Inferior parietal cortex (tissue), 1 donor: ENCODE data around the gene NUP188.
A peak's percentile ranks its signal among the peaks of the same experiment; 100 is the strongest.
"Not testable (repeated sequence)": the region's sequence is repeated elsewhere in the genome, so short reads cannot be mapped to it uniquely, and the experiment has no call there.

Experiments
- DNase-seq: peaks from one replicate; pipeline ENCODE4 v3.0.0-alpha.2; 2016; ENCODE audit errors: extremely low spot score

NUP188 gene

DNA sequence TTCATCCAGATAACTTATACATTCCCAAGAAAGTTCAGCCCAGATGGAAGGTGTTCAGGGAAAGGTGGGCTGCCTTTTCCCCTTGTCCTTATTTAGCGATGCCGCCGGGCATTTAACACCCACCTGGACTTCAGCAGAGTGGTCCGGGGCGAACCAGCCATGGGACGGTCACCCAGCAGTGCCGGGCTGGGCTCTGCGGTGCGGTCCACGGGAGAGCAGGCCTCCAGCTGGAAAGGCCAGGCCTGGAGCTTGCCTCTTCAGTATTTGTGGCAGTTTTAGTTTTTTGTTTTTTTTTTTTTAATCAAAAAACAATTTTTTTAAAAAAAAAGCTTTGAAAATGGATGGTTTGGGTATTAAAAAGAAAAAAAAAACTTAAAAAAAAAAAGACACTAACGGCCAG, 30.8 kb upstream of the NUP188 start:
- no peak for DNase-seq

DNA sequence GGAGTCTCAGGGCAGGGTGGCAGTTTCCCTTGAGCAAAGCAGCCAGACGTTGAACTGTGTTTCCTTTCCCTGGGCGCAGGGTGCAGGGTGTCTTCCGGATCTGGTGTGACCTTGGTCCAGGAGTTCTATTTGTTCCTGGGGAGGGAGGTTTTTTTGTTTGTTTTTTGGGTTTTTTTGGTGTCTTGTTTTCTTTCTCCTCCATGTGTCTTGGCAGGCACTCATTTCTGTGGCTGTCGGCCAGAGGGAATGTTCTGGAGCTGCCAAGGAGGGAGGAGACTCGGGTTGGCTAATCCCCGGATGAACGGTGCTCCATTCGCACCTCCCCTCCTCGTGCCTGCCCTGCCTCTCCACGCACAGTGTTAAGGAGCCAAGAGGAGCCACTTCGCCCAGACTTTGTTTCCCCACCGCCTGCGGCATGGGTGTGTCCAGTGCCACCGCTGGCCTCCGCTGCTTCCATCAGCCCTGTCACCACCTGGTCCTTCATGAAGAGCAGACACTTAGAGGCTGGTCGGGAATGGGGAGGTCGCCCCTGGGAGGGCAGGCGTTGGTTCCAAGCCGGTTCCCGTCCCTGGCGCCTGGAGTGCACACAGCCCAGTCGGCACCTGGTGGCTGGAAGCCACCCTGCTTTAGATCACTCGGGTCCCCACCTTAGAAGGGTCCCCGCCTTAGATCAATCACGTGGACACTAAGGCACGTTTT, 30.2 kb upstream of the NUP188 start:
- DNase-seq: peak; percentile 61

DNA sequence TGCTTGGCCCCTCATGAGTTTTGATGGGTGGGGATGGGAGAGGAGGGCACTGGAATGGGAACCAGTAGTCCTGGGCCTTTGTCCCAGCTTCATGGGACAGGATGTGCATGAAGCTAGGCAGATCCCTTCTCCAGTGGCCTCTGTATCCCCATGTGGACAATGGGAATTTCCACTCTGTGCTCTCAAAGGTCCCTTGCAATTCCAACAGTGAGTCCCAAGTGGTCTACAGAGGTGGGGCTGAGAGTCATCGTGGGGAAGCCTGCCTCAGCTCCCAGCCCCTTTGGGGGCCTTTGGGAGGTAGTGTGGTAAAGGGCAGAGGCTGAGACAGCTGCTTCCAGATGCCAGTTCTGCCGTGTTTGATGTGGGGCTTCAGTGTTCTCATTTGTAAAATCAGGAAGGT, 28.6 kb upstream of the NUP188 start:
- DNase-seq: no peak

DNA sequence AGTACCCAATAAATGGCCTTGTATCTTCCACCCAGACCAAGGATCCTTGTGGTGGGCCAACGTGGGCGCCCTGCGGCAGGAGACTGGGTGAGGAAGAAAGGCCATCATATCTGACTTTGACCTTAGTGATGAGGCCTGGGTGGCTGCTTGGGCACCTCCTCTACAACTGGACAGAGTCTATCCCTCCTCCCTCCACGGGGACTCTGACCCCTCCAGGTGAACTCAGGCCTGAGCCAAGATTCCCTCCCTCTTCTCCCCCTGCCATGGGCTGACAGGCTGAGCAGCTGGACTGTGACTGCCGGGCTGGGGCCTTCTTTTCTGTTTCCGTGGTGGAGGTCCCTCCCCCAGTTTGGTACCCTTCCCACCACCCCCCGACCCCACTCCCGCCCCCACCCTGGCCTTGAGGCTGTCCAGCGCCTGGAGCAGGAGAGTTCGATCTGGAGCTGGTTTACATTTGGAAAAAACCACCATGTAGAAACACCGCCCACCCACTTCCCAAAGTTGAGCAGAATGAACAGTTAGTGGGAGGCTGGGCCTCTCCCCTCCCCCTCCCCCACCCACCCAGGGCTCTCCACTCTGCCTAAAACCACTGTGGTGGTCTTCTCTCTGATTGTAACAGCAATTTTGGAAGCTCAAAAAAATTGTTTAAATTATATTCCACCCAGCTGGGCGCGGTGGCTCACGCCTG, 28.0 kb upstream of the NUP188 start:
- DNase-seq: no peak

DNA sequence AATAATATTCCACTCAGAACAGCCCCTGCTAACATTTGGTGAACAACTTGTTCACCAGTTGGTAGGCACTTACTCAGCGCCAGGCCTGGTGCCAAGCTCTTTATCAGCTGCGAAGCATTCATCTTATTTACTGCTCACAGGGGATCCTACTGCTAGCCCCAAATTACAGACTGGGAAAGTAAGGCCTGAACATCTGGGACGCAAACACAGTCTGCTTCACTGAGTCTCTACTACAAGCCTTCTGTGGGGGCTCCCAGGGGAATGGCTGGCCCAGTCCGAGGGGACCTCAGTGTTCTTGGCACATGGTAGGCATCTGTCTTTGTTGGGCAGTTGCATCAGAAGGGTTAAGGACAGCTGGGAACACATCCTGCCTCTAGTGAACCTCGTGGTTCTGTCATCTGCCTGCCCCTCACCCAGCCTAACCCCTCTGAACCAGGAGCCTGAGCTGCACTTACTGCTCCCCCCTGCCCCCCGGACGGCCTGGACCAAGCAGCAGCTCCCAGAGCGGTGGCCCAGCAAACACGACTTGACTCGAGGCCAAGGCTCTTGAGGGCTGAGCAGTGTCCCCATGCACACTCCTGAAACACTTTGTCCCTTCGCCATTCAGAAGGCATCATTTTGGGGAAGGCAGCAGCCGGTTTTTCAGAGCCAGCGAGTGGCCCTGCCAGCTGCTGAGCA, 27.0 kb upstream of the NUP188 start, which contains the start of gene PHYHD1:
Gene PHYHD1 (plus strand): TSS at position 602 of the 678 bp plus-strand sequence. CDS start 1,342 bp downstream, outside the sequence.
- DNase-seq: peak; percentile 59

DNA sequence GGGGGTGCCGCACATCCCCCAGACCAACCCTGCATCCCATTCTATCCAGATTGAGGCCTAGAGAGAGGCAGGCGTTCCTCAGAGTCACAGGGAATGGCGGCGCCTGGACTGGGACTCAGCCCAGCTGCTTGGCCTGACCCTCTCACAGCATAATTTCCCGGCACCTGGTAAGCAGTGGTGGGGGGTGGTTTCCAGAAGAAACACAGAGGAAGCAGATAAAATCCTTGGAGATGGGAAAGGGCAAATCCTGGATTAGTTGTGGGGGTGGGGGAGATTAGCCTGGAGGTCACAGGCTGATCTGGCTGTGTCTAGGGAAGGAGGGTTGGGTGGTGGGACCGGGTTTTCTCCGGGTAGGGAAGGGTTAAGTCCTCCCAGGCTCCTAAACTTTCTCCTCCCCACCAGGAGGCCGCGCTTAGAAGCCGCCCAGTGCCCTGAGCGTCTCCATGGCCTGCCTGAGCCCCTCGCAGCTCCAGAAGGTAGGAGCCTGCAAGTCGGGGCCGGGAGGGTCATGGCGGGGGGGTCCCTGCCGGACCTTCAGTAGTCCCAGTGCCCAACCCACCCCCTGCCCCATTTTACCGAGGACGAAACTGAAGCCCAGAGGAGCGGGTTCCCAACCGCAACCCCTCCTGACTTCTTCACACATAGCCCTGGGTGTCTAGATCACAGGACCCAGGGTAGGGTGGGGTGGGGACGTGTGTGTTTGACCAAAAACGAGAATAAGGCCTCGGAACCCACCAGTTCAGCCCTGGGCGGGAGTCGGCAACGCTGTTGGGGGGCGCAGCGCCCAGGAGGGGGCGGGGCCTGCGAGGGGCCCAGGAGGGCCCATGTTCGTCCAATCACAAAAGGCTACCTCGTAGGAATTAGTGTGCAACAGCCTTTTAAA, 25.4 kb upstream of the NUP188 start:
- DNase-seq: no peak

DNA sequence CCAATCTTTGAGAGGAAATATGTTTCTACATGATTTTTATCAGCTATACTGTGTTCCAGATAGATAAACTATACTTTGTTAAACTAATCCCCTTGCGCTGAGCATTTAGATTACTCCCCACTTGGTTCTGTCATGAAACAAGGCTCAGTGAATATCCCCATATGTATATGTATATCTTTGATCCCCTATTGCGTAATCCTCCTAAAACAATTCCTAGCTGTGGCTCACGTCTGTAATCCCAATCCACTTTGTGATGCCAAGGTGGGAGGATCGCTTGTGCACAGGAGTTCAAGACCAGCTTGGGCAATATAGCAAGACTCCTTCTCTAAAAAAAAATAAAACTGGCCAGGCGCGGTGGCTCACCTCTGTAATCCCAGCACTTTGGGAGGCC, 24.0 kb upstream of the NUP188 start:
- DNase-seq: no peak

DNA sequence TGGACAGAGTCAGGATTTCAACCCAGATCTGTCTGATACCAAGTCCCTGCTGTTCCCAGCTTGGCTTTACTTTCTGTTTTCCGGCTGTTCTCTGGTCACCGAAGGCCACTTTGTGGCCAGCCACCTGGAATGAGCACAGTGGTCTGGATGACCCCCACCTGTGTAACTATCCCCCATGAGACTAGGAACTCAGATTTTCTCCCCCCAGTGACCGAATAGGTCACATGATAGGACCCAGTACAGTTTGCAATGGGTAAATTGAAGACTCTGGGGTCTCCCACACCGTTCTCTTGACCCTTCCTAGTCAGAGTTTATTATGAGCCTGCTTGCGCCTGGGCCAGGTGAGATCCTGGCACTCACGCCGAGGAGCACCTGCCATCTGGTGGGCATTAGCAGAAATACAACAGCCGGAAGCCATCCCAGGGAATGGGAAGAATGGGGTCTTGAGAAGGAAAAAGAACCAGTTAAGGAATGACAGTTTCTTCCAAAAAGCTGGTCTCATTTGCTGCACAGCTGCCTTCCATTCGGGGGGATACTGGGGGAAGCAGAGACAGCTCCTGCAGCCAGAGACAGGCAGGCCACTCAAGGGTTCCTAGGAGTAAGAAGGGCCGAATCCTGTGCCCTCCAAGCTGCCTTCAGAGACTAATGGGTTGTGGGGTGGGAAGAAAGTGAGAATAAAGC, 19.6 kb upstream of the NUP188 start:
- DNase-seq: peak; percentile 59

DNA sequence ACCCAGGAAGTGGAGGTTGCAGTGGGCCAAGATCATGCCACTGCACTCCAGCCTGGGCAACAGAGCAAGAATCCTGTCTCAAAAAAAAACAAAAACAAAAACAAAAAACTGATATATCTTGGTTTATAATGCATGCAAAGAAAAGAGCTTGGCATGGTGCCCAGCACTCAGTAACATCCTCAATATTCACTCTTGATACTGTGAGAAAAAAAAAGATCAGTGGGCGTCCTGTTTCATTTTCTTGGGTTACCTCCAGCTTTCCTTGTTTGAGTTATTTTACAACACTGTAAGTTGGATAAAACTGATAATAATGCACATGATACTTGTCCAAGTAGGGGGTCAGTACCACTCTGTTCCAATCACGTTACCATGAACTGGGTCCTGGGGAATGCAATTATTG, 18.9 kb upstream of the NUP188 start:
- DNase-seq: no peak

DNA sequence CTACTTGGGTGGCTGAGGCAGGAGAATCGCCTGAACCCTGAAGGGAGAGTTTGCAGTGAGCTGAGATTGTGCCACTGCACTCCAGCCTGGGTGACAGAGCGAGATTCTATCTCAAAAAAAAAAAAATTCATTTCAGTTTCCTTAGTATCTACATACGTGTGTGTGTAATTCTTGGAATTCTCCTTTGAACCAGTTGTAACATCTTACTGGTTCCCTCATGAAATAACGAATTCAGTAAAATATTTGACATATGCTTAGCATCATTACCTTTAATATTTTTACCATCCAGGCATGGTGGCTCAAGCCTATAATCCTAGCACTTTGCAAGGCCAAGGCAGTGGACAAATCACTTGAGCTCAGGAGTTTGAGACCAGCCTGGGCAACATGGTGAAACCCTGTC, 17.9 kb upstream of the NUP188 start:
- DNase-seq: no peak

DNA sequence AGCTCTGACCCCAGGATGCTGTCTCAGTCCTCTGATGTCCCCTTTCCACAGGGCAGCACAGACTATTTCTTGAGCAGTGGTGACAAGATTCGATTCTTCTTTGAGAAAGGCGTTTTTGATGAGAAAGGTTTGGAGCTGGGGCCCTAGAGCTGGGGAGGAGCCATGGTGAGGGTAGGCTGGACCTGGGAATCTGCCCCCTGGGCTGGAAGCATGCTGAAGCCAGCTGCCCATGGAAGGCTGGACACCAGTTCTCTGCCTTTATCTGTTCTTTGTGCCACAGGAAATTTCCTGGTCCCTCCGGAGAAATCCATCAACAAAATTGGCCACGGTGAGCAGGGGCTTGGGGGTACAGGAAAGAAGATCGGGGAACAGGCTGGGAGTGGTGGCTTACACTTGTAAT, 13.8 kb upstream of the NUP188 start:
- DNase-seq: no peak

DNA sequence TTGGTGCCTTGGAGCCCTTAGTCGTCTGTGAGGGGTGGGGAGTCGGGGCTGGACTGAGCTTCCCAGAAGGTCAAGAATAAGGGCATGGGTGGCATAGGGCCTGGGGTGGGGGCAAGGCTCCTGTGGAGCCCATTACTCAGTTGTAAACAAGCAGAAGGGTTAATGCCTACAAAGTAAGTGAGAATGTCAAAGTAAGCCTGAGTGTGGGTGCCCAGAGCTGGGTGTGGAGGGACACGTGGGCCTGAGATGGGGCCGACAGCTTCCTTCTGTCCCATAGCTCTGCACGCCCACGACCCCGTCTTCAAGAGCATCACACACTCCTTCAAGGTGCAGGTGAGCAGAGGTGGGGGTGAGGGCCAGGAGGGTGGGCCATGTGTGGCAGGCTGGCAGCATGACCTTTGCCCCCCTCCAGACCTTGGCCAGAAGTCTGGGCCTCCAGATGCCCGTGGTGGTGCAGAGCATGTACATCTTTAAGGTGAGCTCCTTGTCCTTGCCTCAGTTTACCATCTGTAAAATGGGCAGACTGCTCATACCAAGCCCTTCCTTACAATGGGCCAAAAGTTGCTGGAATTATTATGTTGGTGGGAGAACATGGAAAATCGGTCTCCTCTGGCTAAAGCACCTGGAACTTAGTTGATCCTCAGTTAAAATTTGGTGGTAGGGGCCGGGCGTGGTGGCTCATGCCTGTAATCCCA, 11.2 kb upstream of the NUP188 start:
- no peak for DNase-seq

DNA sequence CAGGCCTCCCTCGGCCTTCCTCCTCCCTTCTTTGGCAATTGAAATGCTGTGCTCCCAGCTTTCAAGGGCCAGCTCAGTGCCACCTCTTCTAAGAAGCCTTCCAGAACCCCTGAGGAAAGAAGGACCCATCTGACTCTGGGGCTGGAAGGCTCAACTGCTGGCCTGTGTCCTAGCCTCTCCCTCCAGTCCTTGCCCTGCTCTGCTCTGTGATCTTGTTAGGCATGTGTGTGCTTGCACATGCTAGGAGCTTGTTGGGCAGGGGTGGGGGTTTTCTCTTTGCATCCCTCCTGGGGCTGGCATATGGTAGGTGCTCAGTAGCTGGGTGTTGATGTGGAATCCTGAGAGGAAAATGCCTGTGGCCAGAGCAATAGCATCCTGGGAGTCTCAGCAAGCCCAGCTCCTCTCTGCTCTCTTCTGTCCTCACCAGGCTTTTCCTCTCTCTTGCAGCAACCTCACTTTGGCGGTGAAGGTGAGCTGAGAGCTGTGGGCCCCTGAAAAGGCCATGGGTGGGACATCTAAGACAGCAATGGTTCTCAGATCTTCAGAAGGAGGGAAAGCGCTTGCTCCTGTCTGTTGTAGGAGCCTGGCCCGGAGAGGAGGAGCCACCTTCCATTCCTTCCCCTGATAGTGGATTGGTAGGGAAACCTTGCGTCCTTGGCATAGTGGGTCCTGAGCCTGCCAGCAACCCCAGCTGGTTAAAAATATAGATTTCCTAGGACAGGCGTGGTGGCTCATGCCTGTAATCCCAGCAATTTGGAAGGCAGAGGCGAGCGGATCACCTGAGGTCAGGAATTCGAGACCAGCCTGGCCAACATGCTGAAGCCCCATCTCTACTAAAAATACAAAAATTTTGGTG, 10.0 kb upstream of the NUP188 start:
- DNase-seq: no peak

DNA sequence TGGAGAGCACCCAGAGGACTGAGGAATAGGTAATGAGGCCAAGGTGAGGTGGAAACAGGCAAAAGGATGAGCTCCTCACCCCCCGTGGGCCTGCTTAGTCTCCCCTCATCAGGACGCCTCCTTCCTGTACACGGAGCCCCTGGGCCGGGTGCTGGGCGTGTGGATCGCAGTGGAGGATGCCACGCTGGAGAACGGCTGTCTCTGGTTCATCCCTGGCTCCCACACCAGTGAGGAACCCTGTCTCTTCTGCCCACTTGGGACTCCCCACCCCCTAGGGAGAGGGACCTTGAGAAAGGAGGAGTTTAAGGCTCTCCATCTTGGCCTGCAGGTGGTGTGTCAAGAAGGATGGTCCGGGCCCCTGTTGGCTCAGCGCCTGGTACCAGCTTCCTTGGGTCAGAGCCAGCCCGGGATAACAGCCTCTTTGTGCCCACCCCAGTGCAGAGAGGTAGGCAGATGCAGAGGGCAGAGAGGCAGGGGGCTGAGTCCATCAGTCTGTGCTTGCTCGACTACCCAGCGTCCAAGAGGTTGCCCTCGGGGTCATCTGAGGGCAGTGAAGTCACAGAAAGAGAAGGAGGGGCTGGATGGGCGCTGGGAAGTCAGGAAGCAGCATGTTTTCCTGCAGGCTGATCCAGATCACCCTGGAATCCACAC, 7.1 kb upstream of the NUP188 start:
- DNase-seq: no peak

DNA sequence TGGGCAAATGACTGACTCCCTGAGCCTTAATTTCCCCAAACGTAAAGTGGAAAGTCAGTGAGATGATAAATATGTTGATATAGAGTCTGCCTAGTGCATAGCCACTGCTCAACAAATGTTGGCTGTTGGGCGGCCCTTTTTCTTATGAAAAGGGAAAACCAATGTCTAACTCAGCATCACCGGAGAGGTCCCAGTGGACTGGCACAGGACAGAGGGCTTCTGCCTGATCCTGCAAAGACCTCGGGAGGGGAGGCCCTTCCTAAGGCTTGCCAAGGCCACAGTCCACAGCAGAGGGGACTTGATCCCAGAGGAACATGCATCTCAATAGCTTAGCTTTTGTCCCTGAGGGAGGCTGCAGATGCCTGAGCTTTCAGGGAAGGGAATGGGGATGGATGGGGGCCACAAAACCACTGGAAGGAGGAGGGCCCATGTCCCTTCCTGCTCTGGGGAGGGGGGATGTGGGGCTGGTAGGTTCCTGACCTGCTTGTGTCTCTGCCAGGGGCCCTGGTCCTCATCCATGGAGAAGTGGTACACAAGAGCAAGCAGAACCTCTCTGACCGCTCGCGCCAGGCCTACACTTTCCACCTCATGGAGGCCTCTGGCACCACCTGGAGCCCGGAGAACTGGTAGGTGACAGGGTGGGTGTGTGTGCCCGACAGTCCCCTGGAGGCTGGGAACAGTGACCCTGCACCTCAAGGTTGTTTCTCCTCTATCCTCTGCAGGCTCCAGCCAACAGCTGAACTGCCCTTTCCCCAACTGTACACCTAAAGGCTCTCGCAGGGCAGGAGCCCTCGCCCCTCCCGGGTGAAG, 6.3 kb upstream of the NUP188 start:
- no peak for DNase-seq

DNA sequence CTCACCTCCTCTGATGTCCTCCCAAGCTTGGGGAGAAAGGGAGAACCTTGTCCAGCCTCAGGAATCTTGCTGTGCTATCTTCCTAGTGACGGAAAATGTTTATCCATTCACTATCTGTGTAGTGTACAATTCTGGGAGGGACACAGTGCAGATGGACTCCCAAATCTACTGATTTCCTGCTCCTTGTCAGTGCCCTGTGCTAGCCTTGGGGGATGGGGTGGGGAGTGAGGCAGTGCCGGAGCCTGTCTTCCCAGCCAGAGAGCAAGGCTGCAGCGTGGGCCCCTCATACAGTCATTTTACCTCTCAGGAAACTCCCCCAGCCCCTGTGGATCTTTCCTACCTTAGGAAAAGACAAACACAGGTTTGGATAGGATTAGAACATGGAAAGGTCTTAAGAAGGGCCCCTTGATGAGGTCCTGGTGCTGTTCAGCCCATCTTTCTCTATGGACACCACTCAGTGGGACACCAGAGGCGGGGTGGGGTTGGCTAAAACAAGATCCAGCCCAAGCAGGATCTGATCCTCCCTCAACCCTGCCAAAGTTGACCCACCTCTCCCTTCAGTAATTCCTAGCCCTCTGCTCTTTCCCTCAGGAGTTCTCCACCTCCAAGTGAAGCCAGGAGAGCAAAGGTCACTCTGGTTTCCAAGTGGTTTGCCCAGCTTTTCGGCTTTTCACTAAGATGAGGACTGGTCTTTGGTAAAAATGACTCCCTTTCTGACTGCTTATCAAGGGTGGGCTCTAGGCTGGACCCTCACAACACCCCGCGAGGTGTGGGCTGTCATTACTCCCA, 3.5 kb upstream of the NUP188 start:
- DNase-seq: no peak

DNA sequence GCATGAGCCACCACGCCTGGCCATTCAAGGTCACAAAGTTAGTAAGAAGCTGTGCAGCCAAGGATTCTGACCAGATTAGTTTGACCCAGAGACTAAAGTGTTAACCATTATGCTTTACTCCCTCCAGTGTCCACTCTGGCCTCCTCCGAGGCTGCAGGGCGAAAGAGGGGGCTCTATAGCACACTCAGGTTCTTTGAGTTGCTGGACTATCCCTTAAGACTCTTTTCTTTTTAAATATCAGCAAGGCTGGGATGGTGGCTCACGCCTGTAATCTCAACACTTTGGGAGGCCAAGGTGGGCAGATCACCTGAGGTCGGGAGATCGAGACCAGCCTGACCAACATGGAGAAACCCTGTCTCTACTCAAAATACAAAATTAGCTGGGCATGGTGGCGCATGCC, 2.5 kb upstream of the NUP188 start:
- not testable (repeated sequence) for DNase-seq
